Fibroblast of mammary gland (primary cell): ENCODE results near the gene ZFP42.
"Not testable (repeated sequence)": the region's sequence is repeated elsewhere in the genome, so short reads cannot be mapped to it uniquely, and the experiment has no call there.

Source experiments
- DNase-seq: peaks from one replicate; pipeline ENCODE4 v3.0.0-alpha.2; 2010; ENCODE audit warnings: low read depth
- H3K4me3 ChIP-seq: 2 replicates; pipeline ENCODE4 v1.5.1; 2011; ENCODE audit warnings: low read depth, mild to moderate bottlenecking, low read length, moderate library complexity; ENCODE audit not compliant: control insufficient read depth
- CTCF ChIP-seq: conservative IDR thresholded peaks from 2 replicates; pipeline ENCODE4 v1.5.1; 2011; ENCODE audit warnings: low read depth, low read length, inconsistent platforms; ENCODE audit not compliant: control insufficient read depth, insufficient read depth

The ZFP42 gene

GRCh38 chr4:188031751-188032150 is 36.2 kb downstream of the ZFP42 start:
- no peak for DNase-seq
- TF ChIP-seq CTCF = no peak
- no peak overlapping the region for H3K4me3 ChIP-seq

- H3K4me3 ChIP-seq = no peak overlapping the region
- no peak for TF ChIP-seq CTCF
- DNase-seq = no peak
Measured at GRCh38 chr4:188032170-188032569, 36.6 kb downstream of the ZFP42 start.

- no peak overlapping the region for H3K4me3 ChIP-seq
- TF ChIP-seq CTCF = no peak
- DNase-seq = no peak
Measured at GRCh38 chr4:188032583-188032982, 37.0 kb downstream of the ZFP42 start.

- H3K4me3 ChIP-seq = no peak overlapping the region
- no peak for TF ChIP-seq CTCF
- DNase-seq = no peak
Measured at GRCh38 chr4:188037003-188037713, 41.6 kb downstream of the ZFP42 start.

- no peak for DNase-seq
- TF ChIP-seq CTCF = no peak
- no peak overlapping the region for H3K4me3 ChIP-seq
Measured at GRCh38 chr4:188041721-188042120, 46.1 kb downstream of the ZFP42 start.

- DNase-seq = no peak
- TF ChIP-seq CTCF = no peak
- no peak overlapping the region for H3K4me3 ChIP-seq
Measured at GRCh38 chr4:188042191-188042590, 46.6 kb downstream of the ZFP42 start.

GRCh38 chr4:188043154-188043553 is 47.6 kb downstream of the ZFP42 start:
- TF ChIP-seq CTCF = no peak
- H3K4me3 ChIP-seq = no peak overlapping the region

GRCh38 chr4:188045461-188045860 is 49.9 kb downstream of the ZFP42 start:
- DNase-seq = not testable (repeated sequence)

More at GRCh38 chr4:188043154-188043553, 47.6 kb downstream of the ZFP42 start:
- no peak for DNase-seq

More at GRCh38 chr4:188045461-188045860, 49.9 kb downstream of the ZFP42 start:
- H3K4me3 ChIP-seq = not testable (repeated sequence)
